Activated CD8-positive, alpha-beta memory T cell treated with anti-CD3 and anti-CD28 coated beads for 4 hours (primary cell): ENCODE measurements around the gene STOX1.
"Not testable (repeated sequence)": the region's sequence is repeated elsewhere in the genome, so short reads cannot be mapped to it uniquely, and the experiment has no call there.

Experiments used
- DNase-seq, 2 donors: peaks; one replicate each; pipeline ENCODE4 v3.0.0-alpha.2; 2020; ENCODE audit warnings: low read depth in 2 of 2

The STOX1 gene

DNA sequence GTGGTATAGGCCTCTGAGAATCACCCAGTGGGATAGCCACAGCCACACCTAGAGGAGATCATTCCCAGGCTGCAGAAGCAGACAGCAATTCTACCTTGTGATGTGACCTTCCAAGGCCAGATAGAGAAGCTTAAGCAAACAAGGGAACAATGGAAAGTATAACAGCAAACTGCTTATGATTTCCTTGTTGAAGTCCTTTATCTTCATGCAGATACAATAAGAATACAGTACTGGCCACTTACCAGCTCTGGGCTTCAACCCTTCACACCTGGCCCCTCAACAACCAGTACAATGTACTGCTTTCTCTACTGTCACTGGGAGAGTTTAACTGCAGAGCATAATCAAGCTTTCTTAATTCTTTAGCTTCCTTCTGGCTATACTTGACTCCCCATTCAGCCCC, 51.2 kb downstream of the STOX1 start:
- DNase-seq = no peak

- no peak for DNase-seq
These were observed 52.3 kb downstream of the STOX1 start for GRCh38 chr10:68879628-68880027.

- DNase-seq = no peak
These were observed 52.9 kb downstream of the STOX1 start for GRCh38 chr10:68880181-68880580.

GRCh38 chr10:68895041-68895440, 67.7 kb downstream of the STOX1 start:
- DNase-seq = no peak

- DNase-seq = no peak
These were observed 70.0 kb downstream of the STOX1 start for GRCh38 chr10:68897336-68897741.

DNA sequence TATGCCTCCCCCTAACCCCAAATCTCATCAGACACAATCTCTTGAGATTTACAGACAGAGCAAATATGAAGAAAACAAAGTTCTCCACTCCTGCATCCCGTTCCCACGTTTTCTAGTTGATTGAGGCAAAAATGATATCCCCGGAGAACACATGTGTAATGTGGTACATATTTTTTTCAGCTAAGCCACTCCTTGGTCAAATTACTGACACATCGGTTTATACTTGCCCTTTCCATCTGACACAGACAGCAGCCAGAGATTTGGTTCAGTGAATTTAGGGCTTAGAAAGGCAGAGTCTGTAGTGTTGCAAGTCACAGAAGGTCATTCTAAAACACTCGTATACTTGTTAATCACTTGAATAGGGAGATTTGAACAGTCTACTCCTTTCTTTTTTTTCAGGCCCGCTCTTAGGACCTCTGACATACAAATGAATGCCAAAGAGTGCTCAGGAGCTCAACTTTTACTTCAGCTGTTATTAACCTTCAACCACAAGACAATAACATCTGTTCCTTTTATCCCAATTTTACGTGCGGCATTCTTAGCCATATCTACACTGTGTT, 71.9 kb downstream of the STOX1 start:
- DNase-seq = no peak

- no peak for DNase-seq
These were observed 73.2 kb downstream of the STOX1 start for GRCh38 chr10:68900427-68901104.

- DNase-seq = peak; percentile 89 to 94
These were observed 74.0 kb downstream of the STOX1 start, which contains the start of gene DDX50 for GRCh38 chr10:68901105-68901927. Gene DDX50, plus strand, starts transcription at chr10:68901315. Its CDS starts 70 bp downstream, at chr10:68901385.

DNA sequence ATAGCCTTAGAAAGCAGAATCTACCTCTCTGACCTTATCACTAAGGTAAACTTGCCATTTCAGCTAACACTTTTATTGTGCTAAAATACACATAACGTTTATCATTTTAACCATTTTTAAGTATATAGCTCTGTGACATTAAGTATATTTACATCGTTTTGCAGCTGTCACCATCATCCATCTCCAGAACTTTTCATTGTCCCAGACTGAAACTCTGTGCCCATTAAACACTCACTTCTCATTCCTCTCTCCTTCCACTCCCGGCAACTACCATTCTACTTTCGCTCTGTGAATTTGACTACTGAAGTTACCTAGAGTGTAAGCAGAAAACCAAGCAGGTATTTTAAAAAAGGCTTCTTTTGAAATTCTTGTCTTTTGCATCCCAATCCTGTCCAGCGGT, 75.1 kb downstream of the STOX1 start:
- DNase-seq = no peak

- no peak for DNase-seq
These were observed 97.3 kb downstream of the STOX1 start for GRCh38 chr10:68924593-68924992.

GRCh38 chr10:68925489-68925888, 98.2 kb downstream of the STOX1 start:
- DNase-seq = no peak

DNA sequence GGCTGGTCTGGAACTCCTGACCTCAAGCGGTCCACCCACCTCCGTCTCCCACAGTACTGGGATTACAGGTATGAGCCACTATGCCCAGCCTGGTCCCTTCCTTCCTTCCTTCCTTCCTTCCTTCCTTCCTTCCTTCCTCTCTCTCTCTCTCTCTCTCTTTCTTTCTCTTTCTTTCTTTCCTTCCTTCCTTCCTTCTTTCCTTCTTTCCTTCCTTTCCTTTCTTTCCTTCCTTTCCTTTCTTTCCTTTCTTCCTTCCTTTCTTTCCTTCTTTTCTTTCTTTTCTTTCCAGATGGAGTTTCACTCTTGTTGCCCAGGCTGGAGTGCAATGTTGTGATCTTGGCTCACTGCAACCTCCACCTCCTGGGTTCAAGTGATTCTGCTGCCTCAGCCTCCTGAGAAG, 101.8 kb downstream of the STOX1 start:
- DNase-seq = not testable (repeated sequence)

DNA sequence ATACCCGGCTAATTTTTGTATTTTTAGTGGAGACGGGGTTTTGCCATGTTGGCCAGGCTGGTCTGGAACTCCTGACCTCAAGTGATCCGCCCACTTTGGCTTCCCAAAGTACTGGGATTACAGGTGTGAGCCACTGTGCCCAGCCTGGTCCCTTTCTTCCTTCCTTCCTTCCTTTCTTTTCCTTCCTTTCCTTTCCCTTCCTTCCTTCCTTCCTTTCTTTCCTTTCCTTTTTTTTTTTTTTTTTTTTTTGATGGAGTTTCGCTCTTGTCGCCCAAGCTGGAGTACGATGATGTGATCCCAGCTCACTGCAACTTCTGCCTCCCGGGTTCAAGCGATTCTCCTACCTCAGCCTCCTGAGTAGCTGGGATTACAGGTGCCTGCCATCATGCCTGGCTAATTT, 102.6 kb downstream of the STOX1 start:
- not testable (repeated sequence) for DNase-seq

- DNase-seq = not testable (repeated sequence)
These were observed 105.5 kb downstream of the STOX1 start for GRCh38 chr10:68932860-68933259.

DNA sequence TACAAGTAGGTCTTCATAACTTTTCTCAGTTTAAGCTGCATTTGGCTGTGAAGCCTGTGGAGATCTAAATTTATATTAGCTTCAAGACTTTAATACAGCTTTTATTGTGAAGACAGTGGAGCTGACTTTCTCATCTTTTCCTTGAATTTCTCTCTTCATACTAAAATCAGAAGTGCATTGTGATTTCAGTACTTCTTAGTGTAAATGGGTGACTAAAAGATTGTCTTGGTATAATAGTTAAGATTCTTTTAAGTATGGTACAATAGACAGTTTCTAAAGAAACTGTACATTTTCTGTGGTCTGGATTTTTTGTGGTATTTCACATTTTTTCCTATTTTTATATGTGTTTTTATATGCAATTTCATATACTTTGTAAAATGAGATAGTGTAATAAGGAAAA, 107.7 kb downstream of the STOX1 start:
- DNase-seq = no peak

DNA sequence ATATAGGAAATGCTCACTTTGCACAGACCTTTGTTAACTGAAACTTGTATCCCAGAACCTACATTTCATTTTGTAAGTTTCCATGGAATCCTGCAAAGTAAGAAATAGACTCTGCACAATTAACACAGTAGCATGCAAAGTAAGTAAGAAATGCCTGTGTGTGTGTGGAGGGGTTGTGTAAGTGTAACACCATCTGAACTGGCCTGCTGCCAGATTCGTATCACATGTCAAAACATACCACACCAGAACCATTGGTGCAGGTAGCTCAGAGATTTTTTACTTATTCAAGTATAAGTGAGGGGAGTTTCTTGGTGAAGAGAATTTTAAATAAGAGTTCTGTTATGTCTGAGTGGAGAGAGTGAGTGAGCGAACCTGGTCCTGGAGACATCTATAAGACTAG, 110.8 kb downstream of the STOX1 start:
- DNase-seq = no peak

- no peak for DNase-seq
These were observed 111.6 kb downstream of the STOX1 start for GRCh38 chr10:68938884-68939283.

- DNase-seq = not testable (repeated sequence)
These were observed 113.6 kb downstream of the STOX1 start for GRCh38 chr10:68940917-68941316.
